C4-2B (cell line): ENCODE results near the gene TRIM27.

Experiments used
- CTCF ChIP-seq: fragments of 450-650 bp; conservative IDR thresholded peaks from 2 replicates; pipeline ENCODE4 v1.5.1; 2017; ENCODE audit warnings: mild to moderate bottlenecking
- ZFX ChIP-seq: fragments of 450-650 bp; IDR thresholded peaks from 2 replicates; pipeline ENCODE4 v1.6.1; 2017

GRCh38 chr6:28943557-28944411 lies 20.0 kb upstream of the TRIM27 start:
- no peak for TF ChIP-seq CTCF
- no peak for TF ChIP-seq ZFX
